GM23338 (cell line): ENCODE measurements around the gene MED13L. TPM values are rescaled to one million over a fixed set of nuclear protein-coding genes. Genes with fewer than 3 reads are reported as not detected.

Experiments used
- ATAC-seq: fragments of 200-7000 bp; cut with Tn5 transposase; 3 replicates; pipeline ENCODE4 v1.9.1; 2020
- DNase-seq: peaks from one replicate; pipeline ENCODE4 v3.0.0-alpha.2; 2015; ENCODE audit warnings: low spot score
- H2AFZ ChIP-seq: fragments of 200-600 bp; sonication (generic); 2 replicates; pipeline ENCODE4 v1.8.0; 2016; ENCODE audit warnings: antibody characterized with exemption, mild to moderate bottlenecking, moderate library complexity
- H3F3A ChIP-seq: fragments of 200-600 bp; sonication (generic); replicated peaks from 2 replicates; pipeline ENCODE4 v1.8.0; 2017; ENCODE audit warnings: antibody characterized with exemption, mixed run types, low read depth
- H3K27ac ChIP-seq: fragments of 200-600 bp; sonication (generic); 2 replicates; pipeline ENCODE4 v1.6.1; 2016; ENCODE audit warnings: low read depth
- H3K27me3 ChIP-seq: fragments of 200-600 bp; sonication (generic); 2 replicates; pipeline ENCODE4 v1.8.0; 2016; ENCODE audit warnings: mild to moderate bottlenecking, mixed run types, moderate library complexity; ENCODE audit not compliant: insufficient read depth
- H3K36me3 ChIP-seq: fragments of 200-600 bp; sonication (generic); 2 replicates; pipeline ENCODE4 v1.8.0; 2016; ENCODE audit warnings: mild to moderate bottlenecking; ENCODE audit not compliant: insufficient read depth
- H3K4me1 ChIP-seq: fragments of 200-600 bp; sonication (generic); 2 replicates; pipeline ENCODE4 v1.8.0; 2016; ENCODE audit warnings: mild to moderate bottlenecking, moderate library complexity; ENCODE audit not compliant: insufficient read depth
- H3K4me2 ChIP-seq: fragments of 200-600 bp; sonication (generic); 2 replicates; pipeline ENCODE4 v1.7.1; 2017; ENCODE audit warnings: mixed run types
- H3K4me3 ChIP-seq: fragments of 200-600 bp; sonication (generic); 2 replicates; pipeline ENCODE4 v1.6.1; 2016; ENCODE audit warnings: mixed run types
- H3K79me2 ChIP-seq: fragments of 200-600 bp; sonication (generic); replicated peaks from 2 replicates; pipeline ENCODE4 v1.8.0; 2017; ENCODE audit warnings: mild to moderate bottlenecking; ENCODE audit not compliant: insufficient read depth
- H3K9me2 ChIP-seq: fragments of 200-600 bp; sonication (generic); 2 replicates; pipeline ENCODE4 v1.8.0; 2017; ENCODE audit not compliant: insufficient read depth
- H4K20me1 ChIP-seq: fragments of 200-600 bp; sonication (generic); replicated peaks from 2 replicates; pipeline ENCODE4 v1.8.0; 2017; ENCODE audit warnings: mild to moderate bottlenecking; ENCODE audit not compliant: insufficient read depth
- H3K27ac Mint-ChIP-seq: 2 replicates; pipeline ENCODE4 v1.8.0; 2020; ENCODE audit warnings: inconsistent platforms, mild to moderate bottlenecking, moderate library complexity, mixed read lengths
- H3K27me3 Mint-ChIP-seq: 3 replicates; pipeline ENCODE4 v1.8.0; 2022; ENCODE audit warnings: low read depth, mild to moderate bottlenecking, moderate library complexity, mixed read lengths, inconsistent platforms; ENCODE audit not compliant: insufficient read depth, poor library complexity
- H3K36me3 Mint-ChIP-seq: 3 replicates; pipeline ENCODE4 v1.8.0; 2021; ENCODE audit warnings: low read depth, mild to moderate bottlenecking, inconsistent platforms, moderate library complexity, mixed read lengths
- H3K4me1 Mint-ChIP-seq: 3 replicates; pipeline ENCODE4 v1.8.0; 2020; ENCODE audit warnings: mild to moderate bottlenecking, inconsistent platforms, mixed read lengths
- H3K4me3 Mint-ChIP-seq: 3 replicates; pipeline ENCODE4 v1.8.0; 2021; ENCODE audit warnings: moderate library complexity, mild to moderate bottlenecking, inconsistent platforms, mixed read lengths
- H3K9me3 Mint-ChIP-seq: 3 replicates; pipeline ENCODE4 v1.8.0; 2020; ENCODE audit warnings: moderate library complexity, mild to moderate bottlenecking, inconsistent platforms, mixed read lengths
- CREB1 ChIP-seq: fragments of 250-450 bp; sonication (Bioruptor Pico); IDR thresholded peaks from 2 replicates; pipeline ENCODE4 v1.5.0; 2020; ENCODE audit warnings: low read depth, mild to moderate bottlenecking, moderate library complexity
- EZH2 ChIP-seq: fragments of 200-600 bp; sonication (generic); IDR thresholded peaks from one replicate; pipeline ENCODE4 v1.8.0; 2017; ENCODE audit warnings: antibody characterized with exemption, mild to moderate bottlenecking, low read depth; ENCODE audit not compliant: unreplicated experiment
- EZH2phosphoT487 ChIP-seq: fragments of 200-600 bp; sonication (generic); IDR thresholded peaks from one replicate; pipeline ENCODE4 v1.8.1; 2018; ENCODE audit warnings: antibody characterized with exemption; ENCODE audit not compliant: unreplicated experiment
- JUNB ChIP-seq: IDR thresholded peaks from one replicate; pipeline ENCODE4 v1.6.1; 2016; ENCODE audit warnings: antibody characterized with exemption; ENCODE audit not compliant: unreplicated experiment
- NANOG ChIP-seq: IDR thresholded peaks from 2 replicates; pipeline ENCODE4 v1.6.1; 2016; ENCODE audit warnings: antibody characterized with exemption, borderline replicate concordance
- POLR2AphosphoS5 ChIP-seq: IDR thresholded peaks from 2 replicates; pipeline ENCODE4 v1.6.1; 2016; ENCODE audit warnings: antibody characterized with exemption, low read depth
- STAT1 ChIP-seq: IDR thresholded peaks from one replicate; pipeline ENCODE4 v1.6.1; 2016; ENCODE audit warnings: antibody characterized with exemption; ENCODE audit not compliant: unreplicated experiment
- ZNF114 ChIP-seq: fragments of 250-450 bp; sonication (Bioruptor Pico); IDR thresholded peaks from 2 replicates; pipeline ENCODE4 v1.5.0; 2020; ENCODE audit warnings: mild to moderate bottlenecking, moderate library complexity
- polyA plus RNA-seq: library from polyadenylated mRNA; unstranded; fragments of >200 nt; fragmentation: Nextera tagmentation; extraction: Ambion mirVana; gene quantifications from 2 replicates; pipeline ENCODE4 v1.2.1, GENCODE V29; 2016
- total RNA-seq: library from RNA; depleted of rRNA; stranded (reverse); fragments of >200 nt; shearing (Covaris generic); gene quantifications from 2 replicates; pipeline ENCODE4 v1.2.3, GENCODE V29; 2014
- TF ChIP-seq, protein P1 (sequence below): IDR thresholded peaks from 2 replicates; pipeline ENCODE4 v1.6.1; 2016; ENCODE audit warnings: antibody characterized with exemption
- TF ChIP-seq, protein P2 (sequence below), 2 experiments: fragments of 200-600 bp in 1 of 2; sonication (generic) in 1 of 2; conservative IDR thresholded peaks; 2 replicates each; pipeline versions ENCODE4 v1.5.1 to v1.6.1; 2016 to 2017; ENCODE audit warnings: antibody characterized with exemption in 2 of 2, low read depth in 2 of 2, mild to moderate bottlenecking in 2 of 2, moderate library complexity in 1 of 2
- TF ChIP-seq, protein P3 (sequence below): fragments of 250-450 bp; sonication (Bioruptor Pico); IDR thresholded peaks from 2 replicates; pipeline ENCODE4 v1.5.0; 2020; ENCODE audit warnings: mild to moderate bottlenecking, moderate library complexity

MED13L gene
- total and polyA plus RNA-seq, 2 experiments from 2014 or later, result 20.9 to 73.6 TPM

DNA sequence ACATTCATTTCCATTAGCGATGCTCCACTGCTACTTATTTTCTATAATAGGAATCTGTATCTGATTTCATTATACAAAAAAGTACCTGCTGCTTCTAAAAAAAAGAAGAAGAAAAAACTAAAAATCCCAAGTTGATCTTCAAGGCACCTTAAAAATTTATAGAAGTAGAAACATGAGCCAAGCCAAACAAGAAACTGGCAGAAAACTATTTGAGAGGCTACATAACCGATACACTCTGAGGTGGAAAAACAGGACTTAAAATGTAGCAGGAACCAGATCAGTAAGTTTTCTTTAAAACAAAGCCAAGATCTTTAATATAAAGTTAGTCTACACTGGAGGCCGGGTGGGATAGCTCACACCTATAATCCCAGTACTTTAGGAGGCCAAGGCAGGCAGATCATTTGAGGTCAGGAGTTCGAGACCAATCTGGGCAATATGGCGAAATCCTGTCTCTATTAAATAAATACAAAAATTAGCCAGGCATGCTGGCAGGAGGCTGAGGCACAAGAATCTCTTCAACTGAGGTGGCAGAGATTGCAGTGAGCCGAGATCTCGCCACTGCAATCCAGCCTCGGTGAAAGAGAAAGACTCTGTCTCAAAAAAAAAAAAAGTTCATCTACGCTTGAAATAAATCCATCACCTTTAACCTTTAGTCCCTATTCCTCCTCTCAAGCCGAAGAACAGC, 278.6 kb downstream of the MED13L start:
- no peak for DNase-seq
- Histone ChIP-seq H3K9me2 (no peaks in the 10 kb centered on the region), H3K36me3 (peaks cover 3% of the 10 kb centered on the region; the same call in 1 of the 2 replicates), H4K20me1 (no peaks in the 10 kb centered on the region), H3K27ac (peak overlapping the region; percentile 19; the same call in 1 of the 2 replicates), H3K79me2 (no peaks in the 10 kb centered on the region), H2AFZ (no peak overlapping the region), H3K4me3 (no peak overlapping the region), H3K4me2 (no peak overlapping the region), H3K27me3 (no peaks in the 10 kb centered on the region), H3F3A (no peaks in the 10 kb centered on the region), H3K4me1 (no peaks in the 10 kb centered on the region)
- ATAC-seq, result no peak
- Mint-ChIP-seq H3K4me1 (peaks cover 12% of the 10 kb centered on the region), H3K27ac (no peak overlapping the region; the same call in 1 of the 2 replicates), H3K4me3 (no peak overlapping the region), H3K9me3 (no peaks in the 10 kb centered on the region), H3K36me3 (peaks cover 9% of the 10 kb centered on the region; the same call in 2 of the 3 replicates), H3K27me3 (no peaks in the 10 kb centered on the region)
- TF ChIP-seq POLR2AphosphoS5 (no peak), EZH2 (no peak), STAT1 (no peak), CREB1 (CRISPR knock-in tag) (no peak)

DNA sequence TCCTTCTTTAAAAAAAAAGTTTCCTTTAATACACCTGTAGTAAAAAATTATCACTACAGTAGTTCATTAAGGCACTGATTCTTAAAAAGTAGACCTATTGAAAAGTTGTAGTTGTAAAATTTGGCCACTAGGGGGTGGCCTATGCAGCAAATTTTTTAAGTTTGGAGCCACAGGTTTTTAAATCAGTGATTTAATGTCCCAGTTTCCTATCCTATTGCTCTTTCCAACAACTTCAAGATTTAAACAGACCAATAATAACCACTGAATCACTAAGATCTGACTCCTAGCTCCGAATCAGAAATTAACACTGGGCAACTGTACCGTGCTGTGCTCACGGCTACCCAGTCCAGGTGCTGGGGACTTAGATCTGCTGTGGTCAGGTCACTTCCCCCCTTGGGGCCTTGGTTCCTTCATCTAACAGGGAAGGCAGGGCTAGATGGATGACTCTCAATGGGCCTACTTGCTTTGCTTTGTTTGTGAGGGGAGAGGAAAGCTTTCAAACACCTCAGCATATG, 279.3 kb downstream of the MED13L start:
- H3K9me2 ChIP-seq, result no peaks in the 10 kb centered on the region
- H3K4me1 ChIP-seq, result no peaks in the 10 kb centered on the region
- no peaks in the 10 kb centered on the region for H3K27me3 ChIP-seq
- H3K4me3 Mint-ChIP-seq, result no peak overlapping the region
- no peak overlapping the region for H2AFZ ChIP-seq
- no peaks in the 10 kb centered on the region for H3K9me3 Mint-ChIP-seq
- no peaks in the 10 kb centered on the region for H3K79me2 ChIP-seq
- peak overlapping the region; percentile 24 for H3K27ac Mint-ChIP-seq
- no peaks in the 10 kb centered on the region for H3K27me3 Mint-ChIP-seq
- peak; percentile 98 for ATAC-seq
- DNase-seq, result peak; percentile 73
- no peaks in the 10 kb centered on the region for H3F3A ChIP-seq
- H3K27ac ChIP-seq, result no peak overlapping the region
- H3K4me1 Mint-ChIP-seq, result peaks cover 12% of the 10 kb centered on the region
- H3K36me3 Mint-ChIP-seq, result peaks cover 9% of the 10 kb centered on the region; the same call in 2 of the 3 replicates
- peaks cover 3% of the 10 kb centered on the region; the same call in 1 of the 2 replicates for H3K36me3 ChIP-seq
- no peaks in the 10 kb centered on the region for H4K20me1 ChIP-seq
- H3K4me2 ChIP-seq, result no peak overlapping the region
- TF ChIP-seq CREB1 (CRISPR knock-in tag) (no peak), NANOG (no peak), POLR2AphosphoS5 (no peak), JUNB (no peak), EZH2 (no peak), ZNF114 (CRISPR knock-in tag) (no peak), EZH2phosphoT487 (no peak), STAT1 (no peak)
- TF ChIP-seq, protein P1, sequence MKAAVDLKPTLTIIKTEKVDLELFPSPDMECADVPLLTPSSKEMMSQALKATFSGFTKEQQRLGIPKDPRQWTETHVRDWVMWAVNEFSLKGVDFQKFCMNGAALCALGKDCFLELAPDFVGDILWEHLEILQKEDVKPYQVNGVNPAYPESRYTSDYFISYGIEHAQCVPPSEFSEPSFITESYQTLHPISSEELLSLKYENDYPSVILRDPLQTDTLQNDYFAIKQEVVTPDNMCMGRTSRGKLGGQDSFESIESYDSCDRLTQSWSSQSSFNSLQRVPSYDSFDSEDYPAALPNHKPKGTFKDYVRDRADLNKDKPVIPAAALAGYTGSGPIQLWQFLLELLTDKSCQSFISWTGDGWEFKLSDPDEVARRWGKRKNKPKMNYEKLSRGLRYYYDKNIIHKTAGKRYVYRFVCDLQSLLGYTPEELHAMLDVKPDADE, result no peak
- TF ChIP-seq, protein P2, sequence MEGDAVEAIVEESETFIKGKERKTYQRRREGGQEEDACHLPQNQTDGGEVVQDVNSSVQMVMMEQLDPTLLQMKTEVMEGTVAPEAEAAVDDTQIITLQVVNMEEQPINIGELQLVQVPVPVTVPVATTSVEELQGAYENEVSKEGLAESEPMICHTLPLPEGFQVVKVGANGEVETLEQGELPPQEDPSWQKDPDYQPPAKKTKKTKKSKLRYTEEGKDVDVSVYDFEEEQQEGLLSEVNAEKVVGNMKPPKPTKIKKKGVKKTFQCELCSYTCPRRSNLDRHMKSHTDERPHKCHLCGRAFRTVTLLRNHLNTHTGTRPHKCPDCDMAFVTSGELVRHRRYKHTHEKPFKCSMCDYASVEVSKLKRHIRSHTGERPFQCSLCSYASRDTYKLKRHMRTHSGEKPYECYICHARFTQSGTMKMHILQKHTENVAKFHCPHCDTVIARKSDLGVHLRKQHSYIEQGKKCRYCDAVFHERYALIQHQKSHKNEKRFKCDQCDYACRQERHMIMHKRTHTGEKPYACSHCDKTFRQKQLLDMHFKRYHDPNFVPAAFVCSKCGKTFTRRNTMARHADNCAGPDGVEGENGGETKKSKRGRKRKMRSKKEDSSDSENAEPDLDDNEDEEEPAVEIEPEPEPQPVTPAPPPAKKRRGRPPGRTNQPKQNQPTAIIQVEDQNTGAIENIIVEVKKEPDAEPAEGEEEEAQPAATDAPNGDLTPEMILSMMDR (conservative IDR thresholded peaks at IDR 0.05; ENCODE audit: low read depth in 2 of 2), result peak; percentile 53 to 95
- TF ChIP-seq, protein P3, sequence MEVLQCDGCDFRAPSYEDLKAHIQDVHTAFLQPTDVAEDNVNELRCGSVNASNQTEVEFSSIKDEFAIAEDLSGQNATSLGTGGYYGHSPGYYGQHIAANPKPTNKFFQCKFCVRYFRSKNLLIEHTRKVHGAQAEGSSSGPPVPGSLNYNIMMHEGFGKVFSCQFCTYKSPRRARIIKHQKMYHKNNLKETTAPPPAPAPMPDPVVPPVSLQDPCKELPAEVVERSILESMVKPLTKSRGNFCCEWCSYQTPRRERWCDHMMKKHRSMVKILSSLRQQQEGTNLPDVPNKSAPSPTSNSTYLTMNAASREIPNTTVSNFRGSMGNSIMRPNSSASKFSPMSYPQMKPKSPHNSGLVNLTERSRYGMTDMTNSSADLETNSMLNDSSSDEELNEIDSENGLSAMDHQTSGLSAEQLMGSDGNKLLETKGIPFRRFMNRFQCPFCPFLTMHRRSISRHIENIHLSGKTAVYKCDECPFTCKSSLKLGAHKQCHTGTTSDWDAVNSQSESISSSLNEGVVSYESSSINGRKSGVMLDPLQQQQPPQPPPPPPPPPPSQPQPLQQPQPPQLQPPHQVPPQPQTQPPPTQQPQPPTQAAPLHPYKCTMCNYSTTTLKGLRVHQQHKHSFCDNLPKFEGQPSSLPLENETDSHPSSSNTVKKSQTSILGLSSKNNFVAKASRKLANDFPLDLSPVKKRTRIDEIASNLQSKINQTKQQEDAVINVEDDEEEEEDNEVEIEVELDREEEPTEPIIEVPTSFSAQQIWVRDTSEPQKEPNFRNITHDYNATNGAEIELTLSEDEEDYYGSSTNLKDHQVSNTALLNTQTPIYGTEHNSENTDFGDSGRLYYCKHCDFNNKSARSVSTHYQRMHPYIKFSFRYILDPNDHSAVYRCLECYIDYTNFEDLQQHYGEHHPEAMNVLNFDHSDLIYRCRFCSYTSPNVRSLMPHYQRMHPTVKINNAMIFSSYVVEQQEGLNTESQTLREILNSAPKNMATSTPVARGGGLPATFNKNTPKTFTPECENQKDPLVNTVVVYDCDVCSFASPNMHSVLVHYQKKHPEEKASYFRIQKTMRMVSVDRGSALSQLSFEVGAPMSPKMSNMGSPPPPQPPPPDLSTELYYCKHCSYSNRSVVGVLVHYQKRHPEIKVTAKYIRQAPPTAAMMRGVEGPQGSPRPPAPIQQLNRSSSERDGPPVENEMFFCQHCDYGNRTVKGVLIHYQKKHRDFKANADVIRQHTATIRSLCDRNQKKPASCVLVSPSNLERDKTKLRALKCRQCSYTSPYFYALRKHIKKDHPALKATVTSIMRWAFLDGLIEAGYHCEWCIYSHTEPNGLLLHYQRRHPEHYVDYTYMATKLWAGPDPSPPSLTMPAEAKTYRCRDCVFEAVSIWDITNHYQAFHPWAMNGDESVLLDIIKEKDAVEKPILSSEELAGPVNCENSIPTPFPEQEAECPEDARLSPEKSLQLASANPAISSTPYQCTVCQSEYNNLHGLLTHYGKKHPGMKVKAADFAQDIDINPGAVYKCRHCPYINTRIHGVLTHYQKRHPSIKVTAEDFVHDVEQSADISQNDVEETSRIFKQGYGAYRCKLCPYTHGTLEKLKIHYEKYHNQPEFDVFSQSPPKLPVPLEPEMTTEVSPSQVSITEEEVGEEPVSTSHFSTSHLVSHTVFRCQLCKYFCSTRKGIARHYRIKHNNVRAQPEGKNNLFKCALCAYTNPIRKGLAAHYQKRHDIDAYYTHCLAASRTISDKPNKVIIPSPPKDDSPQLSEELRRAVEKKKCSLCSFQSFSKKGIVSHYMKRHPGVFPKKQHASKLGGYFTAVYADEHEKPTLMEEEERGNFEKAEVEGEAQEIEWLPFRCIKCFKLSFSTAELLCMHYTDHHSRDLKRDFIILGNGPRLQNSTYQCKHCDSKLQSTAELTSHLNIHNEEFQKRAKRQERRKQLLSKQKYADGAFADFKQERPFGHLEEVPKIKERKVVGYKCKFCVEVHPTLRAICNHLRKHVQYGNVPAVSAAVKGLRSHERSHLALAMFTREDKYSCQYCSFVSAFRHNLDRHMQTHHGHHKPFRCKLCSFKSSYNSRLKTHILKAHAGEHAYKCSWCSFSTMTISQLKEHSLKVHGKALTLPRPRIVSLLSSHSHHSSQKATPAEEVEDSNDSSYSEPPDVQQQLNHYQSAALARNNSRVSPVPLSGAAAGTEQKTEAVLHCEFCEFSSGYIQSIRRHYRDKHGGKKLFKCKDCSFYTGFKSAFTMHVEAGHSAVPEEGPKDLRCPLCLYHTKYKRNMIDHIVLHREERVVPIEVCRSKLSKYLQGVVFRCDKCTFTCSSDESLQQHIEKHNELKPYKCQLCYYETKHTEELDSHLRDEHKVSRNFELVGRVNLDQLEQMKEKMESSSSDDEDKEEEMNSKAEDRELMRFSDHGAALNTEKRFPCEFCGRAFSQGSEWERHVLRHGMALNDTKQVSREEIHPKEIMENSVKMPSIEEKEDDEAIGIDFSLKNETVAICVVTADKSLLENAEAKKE, result peak; percentile 84
- H3K4me3 ChIP-seq, result no peak overlapping the region
